ENCODE results near the gene ZNF439.
"Not testable (repeated sequence)": the region's sequence is repeated elsewhere in the genome, so short reads cannot be mapped to it uniquely, and the experiment has no call there.

The ZNF439 gene

GRCh38 chr19:11887611-11888531 is 39.3 kb downstream of the ZNF439 start, which contains the start of gene ZNF69:
Gene ZNF69 (plus strand): TSS chr19:11887782. CDS start chr19:11887924, 142 bp downstream.
- Mint-ChIP-seq H3K9me3 (peaks cover 3% of the 10 kb centered on the region), H3K4me1 (peaks cover 19% of the 10 kb centered on the region), H3K27me3 (no peaks in the 10 kb centered on the region), H3K27ac (peak within 1 kb of the TSS; percentile 81), H3K36me3 (ENCODE audit: low read depth) (no peaks in the 10 kb centered on the region), H3K4me3 (peak within 1 kb of the TSS; percentile 86)
- peak; percentile 77 for DNase-seq
- peak; percentile 85 for ATAC-seq

GRCh38 chr19:11889901-11890300 is 41.4 kb downstream of the ZNF439 start:
- not testable (repeated sequence) for ATAC-seq; DNase-seq; H3K9me3 Mint-ChIP-seq; H3K36me3 Mint-ChIP-seq (ENCODE audit: low read depth); H3K27me3 Mint-ChIP-seq; H3K4me3 Mint-ChIP-seq; H3K27ac Mint-ChIP-seq
- H3K4me1 Mint-ChIP-seq = peaks cover 19% of the 10 kb centered on the region

- Mint-ChIP-seq H3K27ac (no peak overlapping the region), H3K9me3 (peaks cover 10% of the 10 kb centered on the region), H3K4me1 (peaks cover 20% of the 10 kb centered on the region), H3K36me3 (ENCODE audit: low read depth) (peaks cover 13% of the 10 kb centered on the region), H3K4me3 (no peak overlapping the region), H3K27me3 (no peaks in the 10 kb centered on the region)
- no peak for ATAC-seq
- DNase-seq = no peak
Measured at GRCh38 chr19:11890634-11891033, 42.1 kb downstream of the ZNF439 start.

GRCh38 chr19:11894851-11895250 is 46.3 kb downstream of the ZNF439 start:
- Mint-ChIP-seq H3K4me3 (no peak overlapping the region), H3K9me3 (peaks cover 22% of the 10 kb centered on the region), H3K4me1 (peaks cover 1% of the 10 kb centered on the region), H3K36me3 (ENCODE audit: low read depth) (peaks cover 30% of the 10 kb centered on the region), H3K27me3 (no peaks in the 10 kb centered on the region), H3K27ac (no peak overlapping the region)
- DNase-seq = no peak
- ATAC-seq = no peak

GRCh38 chr19:11902228-11902627 is 53.7 kb downstream of the ZNF439 start:
- H3K36me3 Mint-ChIP-seq (ENCODE audit: low read depth) = peaks cover 76% of the 10 kb centered on the region
- H3K27me3 Mint-ChIP-seq = no peaks in the 10 kb centered on the region
- DNase-seq = no peak
- H3K4me3 Mint-ChIP-seq = no peak overlapping the region
- no peak overlapping the region for H3K27ac Mint-ChIP-seq
- ATAC-seq = no peak
- H3K4me1 Mint-ChIP-seq = no peaks in the 10 kb centered on the region
- H3K9me3 Mint-ChIP-seq = peaks cover 57% of the 10 kb centered on the region

GRCh38 chr19:11905928-11906327 is 57.4 kb downstream of the ZNF439 start:
- H3K27me3 Mint-ChIP-seq = no peaks in the 10 kb centered on the region
- no peaks in the 10 kb centered on the region for H3K4me1 Mint-ChIP-seq
- H3K36me3 Mint-ChIP-seq (ENCODE audit: low read depth) = peaks cover 78% of the 10 kb centered on the region
- DNase-seq = no peak
- peaks cover 64% of the 10 kb centered on the region for H3K9me3 Mint-ChIP-seq
- no peak overlapping the region for H3K27ac Mint-ChIP-seq
- ATAC-seq = no peak
- no peak overlapping the region for H3K4me3 Mint-ChIP-seq

GRCh38 chr19:11911937-11912336 is 63.4 kb downstream of the ZNF439 start:
- not testable (repeated sequence) for H3K4me1 Mint-ChIP-seq, H3K27ac Mint-ChIP-seq, ATAC-seq, H3K4me3 Mint-ChIP-seq, H3K27me3 Mint-ChIP-seq, DNase-seq
- Mint-ChIP-seq H3K9me3 (peaks cover 51% of the 10 kb centered on the region), H3K36me3 (ENCODE audit: low read depth) (peaks cover 36% of the 10 kb centered on the region)

GRCh38 chr19:11914417-11915051 is 66.0 kb downstream of the ZNF439 start:
- not testable (repeated sequence) for H3K27ac Mint-ChIP-seq, H3K27me3 Mint-ChIP-seq, H3K4me1 Mint-ChIP-seq

More at GRCh38 chr19:11914417-11915051, 66.0 kb downstream of the ZNF439 start:
- ATAC-seq, DNase-seq, H3K4me3 Mint-ChIP-seq: not testable (repeated sequence)
- Mint-ChIP-seq H3K9me3 (peaks cover 34% of the 10 kb centered on the region), H3K36me3 (ENCODE audit: low read depth) (peaks cover 16% of the 10 kb centered on the region)

Data from activated naive CD8-positive, alpha-beta T cell treated with anti-CD3 and anti-CD28 coated beads, Interleukin-2, amount 50 U/mL, for 24 hours (primary cell).